Stimulated activated naive CD4-positive, alpha-beta T cell treated with Interleukin-2 at 50 U/mL for 16 hours (primary cell): ENCODE measurements around the gene KLF3.

Source experiments
- DNase-seq: peaks from one replicate; lab custom pipeline; 2025; lab: John Stamatoyannopoulos, UW

KLF3 gene

GRCh38 chr4:38656111-38656510 lies 7.9 kb upstream of the KLF3 start:
- no peak for DNase-seq

DNA sequence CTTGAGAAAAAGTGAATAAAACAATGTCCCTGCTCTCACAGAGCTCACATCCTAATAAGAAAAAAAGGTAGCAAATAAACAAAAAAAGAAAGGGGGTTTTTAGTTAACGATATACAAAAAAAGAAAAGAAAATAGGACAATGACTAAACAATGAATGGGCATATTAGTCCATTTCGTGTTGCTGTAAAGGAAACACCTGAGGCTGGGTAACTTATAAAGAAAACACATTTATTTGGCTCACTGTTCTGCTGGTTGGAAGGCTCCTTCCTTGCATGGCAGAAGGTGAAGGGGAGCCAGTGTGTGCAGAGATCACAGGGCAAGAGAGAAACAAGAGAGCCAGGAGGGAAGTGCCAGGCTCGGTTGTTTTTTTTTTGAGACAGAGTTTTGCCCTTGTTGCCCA lies 4.7 kb upstream of the KLF3 start:
- no peak for DNase-seq

DNA sequence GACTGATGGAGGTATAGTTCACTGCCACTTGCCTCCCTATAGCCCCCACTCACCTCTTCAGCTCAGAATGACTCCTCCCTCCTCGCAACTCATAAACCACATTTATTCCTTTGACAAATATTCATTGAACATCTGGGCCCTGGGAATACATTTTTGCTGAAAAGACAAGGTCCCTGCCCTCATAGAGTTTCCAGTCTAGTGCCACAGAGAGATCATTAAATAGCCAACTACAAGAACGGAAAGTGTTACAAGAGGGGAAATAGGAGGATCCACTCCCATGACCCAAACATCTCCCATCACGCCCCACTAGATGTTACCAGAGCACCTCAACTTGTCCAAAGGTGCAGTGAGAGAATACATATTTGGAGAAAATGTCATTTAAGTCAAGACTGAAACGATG lies 3.2 kb upstream of the KLF3 start:
- no peak for DNase-seq

GRCh38 chr4:38661371-38661770 lies 2.6 kb upstream of the KLF3 start:
- DNase-seq, result no peak

GRCh38 chr4:38662522-38663089 lies 1.4 kb upstream of the KLF3 start:
- DNase-seq, result no peak

GRCh38 chr4:38663090-38663800 lies 754 bp upstream of the KLF3 start:
- peak; percentile 73 for DNase-seq

DNA sequence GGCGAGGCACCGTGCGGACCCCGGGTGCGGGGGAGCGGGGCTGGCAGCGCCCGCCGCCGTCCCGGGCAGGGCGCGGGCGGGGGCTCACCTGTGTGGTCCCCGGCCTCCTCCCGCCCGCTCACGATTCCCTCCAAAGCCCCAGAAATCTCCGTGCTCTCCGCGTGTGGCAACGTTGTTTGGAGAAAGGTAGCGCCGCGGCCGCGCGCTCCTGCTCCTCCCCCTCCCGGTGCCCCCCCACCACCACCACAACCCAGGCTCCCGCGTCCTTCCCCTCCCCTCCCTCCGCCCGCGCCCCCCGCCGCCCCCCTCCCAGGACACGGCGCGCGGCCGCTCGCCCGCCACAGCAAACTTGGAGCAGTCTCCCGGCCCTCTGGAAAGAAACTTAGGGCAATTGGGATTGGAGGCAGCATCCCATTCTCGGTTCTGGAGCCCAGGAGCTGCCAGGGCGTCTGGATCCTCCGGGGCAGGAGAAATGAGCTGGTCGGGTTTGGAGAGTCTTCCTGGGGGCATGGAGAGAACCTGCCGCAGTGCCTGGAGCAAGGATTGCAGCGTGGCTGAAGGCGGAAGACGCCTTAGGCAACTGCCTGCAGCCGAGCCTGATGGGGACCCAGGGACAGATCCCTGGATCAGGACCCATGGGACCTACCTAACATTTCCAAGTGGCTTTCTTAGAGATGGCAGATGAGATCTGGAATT lies 855 bp downstream of the KLF3 start:
- DNase-seq, result peak; percentile 50

DNA sequence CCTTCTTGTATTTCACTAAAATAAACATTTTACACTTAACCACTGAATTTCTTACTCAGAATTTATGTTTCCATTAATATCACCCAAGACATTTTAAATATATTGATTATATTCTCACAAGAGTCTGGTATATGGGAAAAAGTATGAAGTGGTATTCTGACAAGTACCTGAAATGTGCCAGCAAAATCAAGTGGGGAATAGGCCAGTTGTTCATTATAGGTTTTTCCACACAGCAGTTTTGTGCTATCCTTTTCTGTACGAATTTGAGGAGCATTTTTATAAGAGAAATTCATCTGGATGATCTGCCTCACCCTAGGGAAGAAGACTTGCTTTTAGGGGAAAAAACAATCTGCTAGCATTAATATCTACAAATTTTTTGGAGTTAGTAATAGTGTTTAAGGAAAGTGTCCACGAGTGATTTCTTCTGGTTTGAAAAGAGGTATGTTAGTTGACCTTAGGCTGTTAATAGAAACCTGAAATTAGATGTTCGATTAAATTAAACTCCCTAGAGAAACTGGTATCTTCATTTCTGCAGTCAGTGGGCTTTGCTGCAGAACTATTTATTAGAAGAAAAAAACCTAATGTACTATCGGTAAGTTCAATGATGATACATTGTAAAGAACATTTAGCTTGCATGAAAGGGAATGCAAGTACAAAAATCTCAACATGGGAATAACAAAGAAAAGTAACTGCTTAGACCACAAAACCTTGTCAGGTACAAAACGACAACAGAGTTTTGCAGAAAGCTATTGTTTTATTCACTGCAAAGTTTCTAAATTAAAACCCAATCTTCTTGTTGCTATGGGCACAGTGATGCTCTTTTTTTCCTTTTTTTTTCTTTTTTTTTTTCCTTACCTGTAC lies 1.8 kb downstream of the KLF3 start:
- no peak for DNase-seq

- no peak for DNase-seq
These were observed 2.7 kb downstream of the KLF3 start for GRCh38 chr4:38666766-38667084.

DNA sequence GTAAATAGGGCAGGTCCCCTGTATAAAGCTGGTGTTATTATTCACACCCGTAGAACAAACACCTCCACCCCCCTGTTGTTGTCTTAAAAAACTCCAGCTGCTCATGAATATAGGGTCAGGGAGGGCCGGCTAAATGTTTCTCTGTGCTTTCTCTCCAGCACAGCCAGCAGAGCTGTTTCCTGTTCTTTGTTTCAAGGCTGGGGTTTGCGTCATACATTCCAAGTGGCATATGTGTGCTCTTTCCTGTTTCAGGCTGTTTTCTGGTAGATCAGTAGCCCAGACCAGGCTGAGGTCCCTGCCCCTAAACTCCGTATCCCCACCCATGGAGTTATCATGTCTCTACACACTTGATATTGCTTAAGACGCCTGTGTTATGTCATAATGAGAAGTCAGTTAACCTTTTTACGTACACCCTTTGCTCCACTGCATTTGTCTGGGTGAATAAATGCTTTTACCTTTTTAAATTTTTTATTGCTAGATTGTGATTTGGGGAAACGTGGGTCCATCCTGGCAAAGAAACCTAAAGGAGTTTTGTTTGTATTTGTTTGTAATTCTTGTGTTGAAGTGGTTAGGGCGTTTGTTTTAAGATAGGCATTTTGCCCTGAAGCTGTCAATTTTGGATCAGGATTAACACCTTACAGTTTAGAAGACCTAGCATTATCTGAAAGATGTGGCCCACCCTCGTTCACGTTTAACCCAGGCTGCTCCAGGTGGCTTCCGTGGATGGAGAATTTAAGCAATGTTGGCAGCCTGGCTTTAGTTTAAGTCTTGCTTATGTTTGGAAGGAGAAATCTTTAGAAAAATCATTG lies 3.3 kb downstream of the KLF3 start:
- DNase-seq, result peak; percentile 46

GRCh38 chr4:38668203-38668971 lies 4.4 kb downstream of the KLF3 start:
- no peak for DNase-seq

DNA sequence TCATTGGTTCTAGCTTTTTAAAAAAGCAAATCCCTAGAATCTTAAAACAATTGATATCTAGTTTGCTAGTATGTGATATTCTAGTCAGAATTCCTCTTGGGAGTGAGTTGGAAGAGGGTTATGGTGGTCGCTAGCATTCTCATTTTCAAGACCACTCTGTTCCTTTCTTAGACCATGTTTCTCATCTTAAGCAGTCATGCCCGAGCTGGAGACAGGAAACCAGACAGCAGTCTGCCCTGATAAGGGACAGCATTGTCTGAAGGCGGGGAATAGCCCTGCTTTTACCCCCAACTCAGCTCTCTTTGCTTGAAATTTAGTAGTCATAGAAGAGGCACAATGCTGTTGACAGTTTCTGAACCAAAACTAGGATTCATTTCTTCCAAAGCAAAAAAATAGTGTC lies 5.2 kb downstream of the KLF3 start:
- DNase-seq, result no peak

DNA sequence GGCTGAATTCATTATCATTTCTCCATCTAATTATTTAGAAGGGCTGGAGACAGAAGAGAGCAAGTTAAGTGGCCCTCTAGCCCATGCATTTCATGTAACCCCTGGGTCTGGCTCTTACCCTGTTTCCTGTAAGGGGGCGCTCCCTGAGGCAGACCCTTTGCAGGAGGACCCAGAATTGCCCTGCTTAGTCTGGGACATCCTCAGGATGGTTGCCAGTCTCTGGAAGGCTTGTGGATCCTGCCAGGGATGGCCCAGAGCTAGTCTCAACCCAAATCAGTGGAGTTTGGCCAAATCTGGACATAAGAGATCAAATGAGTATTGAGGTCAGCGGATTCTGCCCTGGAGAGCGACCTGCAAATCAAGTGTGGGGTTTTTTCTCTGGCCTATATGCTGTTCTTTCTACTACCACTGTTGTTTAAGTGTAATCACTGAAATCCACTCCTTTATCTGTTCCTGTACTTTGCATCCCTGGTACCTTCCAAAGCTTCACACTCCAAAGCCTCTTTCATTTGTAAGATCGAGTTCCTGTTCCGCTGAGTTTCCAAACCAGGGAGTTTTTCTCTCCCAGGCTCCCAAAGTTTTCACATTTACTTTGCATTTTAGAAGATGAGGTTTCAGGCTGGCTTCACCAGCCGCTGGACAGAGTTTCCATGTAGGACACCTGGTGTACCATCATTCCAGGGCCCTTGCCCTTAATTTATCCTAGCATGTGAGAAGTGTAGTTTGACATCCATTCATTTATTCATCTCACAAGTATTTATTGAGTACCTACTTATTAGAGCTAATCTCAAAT lies 6.3 kb downstream of the KLF3 start:
- no peak for DNase-seq

DNA sequence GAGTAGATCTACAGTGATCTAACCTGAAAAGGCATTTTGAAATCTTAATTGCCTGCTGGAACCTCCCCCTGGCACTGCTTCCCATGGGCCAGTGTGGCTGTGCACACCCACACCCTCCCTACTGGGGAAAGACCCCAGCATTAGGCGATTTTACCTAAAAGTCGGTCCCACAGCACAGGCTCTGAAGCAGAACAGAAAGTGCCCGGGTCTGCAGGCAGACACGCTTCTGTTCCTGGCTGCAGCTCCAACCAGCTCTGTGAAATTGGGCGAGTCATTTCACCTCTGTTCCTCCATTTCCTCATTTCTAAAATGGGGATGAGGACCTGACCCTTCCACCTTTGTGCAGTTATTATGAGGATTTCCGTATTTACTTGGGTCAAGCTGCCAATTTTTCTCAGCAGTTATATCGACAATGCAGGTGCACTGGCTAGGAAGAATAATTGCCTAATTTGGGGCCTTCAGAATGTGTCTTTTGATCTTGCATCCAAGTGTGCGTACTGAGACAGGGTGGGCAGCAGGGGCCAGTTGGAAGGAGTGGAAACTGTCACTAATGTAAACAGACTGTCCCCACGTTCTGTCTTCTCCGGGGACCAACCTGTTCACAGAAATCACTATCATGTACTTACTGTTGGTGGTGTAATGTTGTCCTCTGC lies 7.1 kb downstream of the KLF3 start:
- no peak for DNase-seq

DNA sequence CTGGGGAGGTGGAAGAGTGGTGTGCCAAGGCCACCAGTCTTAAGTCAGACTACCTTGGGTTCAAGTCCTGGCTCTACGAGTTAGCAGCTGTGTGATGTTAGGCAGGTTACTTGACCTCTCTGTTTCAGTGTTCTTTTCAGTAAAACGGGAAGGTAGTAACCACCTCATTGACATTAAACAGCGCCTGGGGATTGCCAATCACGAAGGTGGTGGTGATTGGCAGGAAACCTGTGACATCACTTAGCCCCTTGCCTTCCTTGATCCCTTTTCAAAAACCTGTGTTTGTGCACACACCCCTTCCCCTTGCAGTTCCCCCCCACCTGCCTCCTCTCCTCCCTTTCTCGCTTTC lies 7.6 kb downstream of the KLF3 start:
- DNase-seq, result no peak

GRCh38 chr4:38672074-38672396 lies 8.0 kb downstream of the KLF3 start:
- no peak for DNase-seq

DNA sequence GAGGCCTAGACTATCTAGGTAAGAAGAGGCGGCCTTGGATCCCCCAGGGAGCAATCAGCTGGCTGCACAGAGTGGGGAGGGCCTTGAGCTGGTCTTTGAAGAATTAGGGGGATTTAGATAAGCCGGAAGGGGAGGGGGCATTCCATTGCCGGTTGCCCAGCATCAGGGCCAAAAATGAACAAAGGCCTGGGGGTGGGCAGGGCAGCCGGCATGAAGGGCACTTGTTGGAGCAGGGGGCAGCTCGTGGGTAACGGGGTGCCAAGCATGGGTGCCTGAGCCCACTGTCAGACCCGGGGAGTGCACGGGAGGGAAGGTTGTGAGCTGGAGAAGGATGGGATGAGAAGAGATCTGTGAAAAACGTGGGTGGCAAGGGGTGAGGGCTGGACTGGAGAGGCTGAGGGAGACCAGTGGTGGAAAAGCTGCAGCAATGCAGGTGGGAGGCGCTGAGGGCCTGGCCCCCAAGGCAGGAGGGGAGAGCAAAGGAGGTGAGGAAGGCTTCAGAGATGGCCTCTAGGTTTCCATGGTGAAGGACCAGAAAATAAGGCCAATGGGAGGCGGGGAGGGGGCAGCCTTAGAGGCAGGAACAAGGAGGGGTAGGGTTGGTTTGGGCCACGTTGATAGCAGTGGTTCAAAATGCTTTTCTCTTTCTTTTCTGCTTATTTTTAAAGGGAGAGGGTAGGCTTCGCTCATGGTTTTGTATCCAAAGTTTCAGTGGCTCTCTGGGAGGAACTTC lies 8.6 kb downstream of the KLF3 start:
- DNase-seq, result no peak

DNA sequence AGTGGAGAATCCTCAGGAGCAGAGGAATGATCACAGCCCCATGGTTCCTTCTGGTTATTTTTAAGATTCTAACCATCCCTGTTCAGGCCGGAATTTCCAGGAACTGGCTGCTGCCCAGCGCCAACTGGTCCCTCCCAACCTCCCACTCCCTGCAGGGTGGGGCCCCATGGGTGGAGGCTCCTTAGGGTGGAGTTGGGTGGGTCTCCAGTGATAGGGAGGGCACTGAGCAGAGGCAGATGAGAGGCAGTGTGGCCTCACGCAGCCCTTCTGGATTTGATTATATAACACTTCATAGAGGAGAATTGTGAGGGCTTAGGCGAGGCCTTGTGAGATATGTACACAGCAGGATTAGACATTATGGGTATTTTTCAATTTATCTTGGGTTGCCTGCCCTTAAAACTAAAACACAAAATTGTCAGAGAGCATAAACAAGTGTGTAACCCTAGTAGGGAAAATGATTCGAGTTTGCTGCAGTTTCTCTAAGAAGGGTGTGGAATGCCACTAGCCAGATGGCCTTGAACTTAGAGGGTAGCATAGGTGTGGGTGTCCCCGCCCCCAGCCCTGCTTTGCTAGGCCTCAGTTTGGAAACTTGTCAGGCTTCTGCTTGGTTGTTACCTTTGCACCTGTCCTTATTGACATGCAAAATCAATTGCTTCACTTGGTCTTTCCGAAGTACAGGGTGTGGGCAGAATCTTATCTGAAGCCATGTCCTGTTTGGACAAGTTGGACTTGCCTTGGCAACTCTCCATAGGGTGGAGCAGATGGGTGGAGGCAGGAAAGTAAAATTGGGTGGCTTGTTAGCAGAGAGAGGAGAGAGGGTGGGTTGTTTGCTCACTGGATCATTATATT lies 9.4 kb downstream of the KLF3 start:
- DNase-seq, result no peak
